Breast epithelium (tissue), 4 donors: ENCODE results near the gene BOK. TPM values are rescaled to one million over a fixed set of nuclear protein-coding genes. Genes with fewer than 3 reads are reported as not detected.
A peak's percentile ranks its signal among the peaks of the same experiment; 100 is the strongest.
"Not testable (repeated sequence)": the region's sequence is repeated elsewhere in the genome, so short reads cannot be mapped to it uniquely, and the experiment has no call there.

Source experiments
- DNase-seq, 2 donors: peaks; one replicate each; pipeline ENCODE4 v3.0.0-alpha.2; 2019; ENCODE audit warnings: low spot score in 2 of 2
- H3K27ac ChIP-seq, 2 donors: fragments of 200-600 bp; sonication (generic) in 1 of 2; one replicate each; pipeline ENCODE4 v1.5.1; 2016 to 2019; ENCODE audit warnings: mild to moderate bottlenecking in 1 of 2
- H3K27me3 ChIP-seq, 2 donors: fragments of 200-600 bp; sonication (generic) in 1 of 2; one replicate each; pipeline versions ENCODE4 v1.5.1 to v1.6.0; 2017 to 2019; ENCODE audit warnings: control low read depth in 1 of 2, mild to moderate bottlenecking in 1 of 2
- H3K36me3 ChIP-seq: fragments of 200-600 bp; one replicate; pipeline ENCODE4 v1.5.1; 2019
- H3K4me1 ChIP-seq, 2 donors: fragments of 200-600 bp; sonication (generic); one replicate each; pipeline ENCODE4 v1.5.1; 2016 to 2019; ENCODE audit warnings: control low read depth in 1 of 2
- H3K4me3 ChIP-seq, 3 donors: fragments of 200-600 bp; sonication (generic); 1 replicate in 2 of 3; 2 replicates in 1 of 3; pipeline ENCODE4 v1.5.1; 2016 to 2019; ENCODE audit warnings: mild to moderate bottlenecking in 3 of 3, moderate library complexity in 2 of 3
- H3K9me3 ChIP-seq, 2 donors: fragments of 200-600 bp; sonication (generic) in 1 of 2; one replicate each; pipeline ENCODE4 v1.5.1; 2016 to 2019; ENCODE audit warnings: control low read depth in 1 of 2
- CTCF ChIP-seq, 3 donors: fragments of 450-650 bp; IDR thresholded peaks; one replicate each; pipeline ENCODE4 v1.5.1; 2016 to 2017; ENCODE audit warnings: antibody characterized with exemption in 3 of 3, mild to moderate bottlenecking in 3 of 3, moderate library complexity in 3 of 3
- POLR2A ChIP-seq: fragments of 450-650 bp; IDR thresholded peaks from one replicate; pipeline ENCODE4 v1.6.1; 2016; ENCODE audit warnings: antibody characterized with exemption, mild to moderate bottlenecking, moderate library complexity
- POLR2AphosphoS5 ChIP-seq, 3 donors: sonication (generic); formaldehyde crosslinking; IDR thresholded peaks; one replicate each; pipeline ENCODE4 v1.6.1; 2017; ENCODE audit warnings: antibody characterized with exemption in 3 of 3
- intact Hi-C: fragments of 100-400 bp; cut with DNase I; formaldehyde crosslinking; loops from one replicate; pipeline ENCODE4 v1.15.1; 2023; ENCODE audit warnings: low total_unique reads
- total RNA-seq, 3 donors: library from RNA; depleted of rRNA; stranded (reverse); fragments of >200 nt; gene quantifications; one replicate each; pipeline ENCODE4 v1.1.0, GENCODE V29; 2016

The BOK gene
- total RNA-seq, 3 donors from 2014 or later: 32.2 to 77.6 (median 40.3) TPM

- intact Hi-C loops: no loop called here
- no peak for DNase-seq
- H3K27me3 ChIP-seq: no peaks in the 10 kb centered on the region
- no peaks in the 10 kb centered on the region for H3K36me3 ChIP-seq
- no peak overlapping the region for H3K4me3 ChIP-seq
- TF ChIP-seq CTCF (IDR thresholded peaks at IDR 0.05) (no peak), POLR2A (no peak), POLR2AphosphoS5 (IDR thresholded peaks at IDR 0.05) (no peak)
- H3K9me3 ChIP-seq: no peaks in the 10 kb centered on the region
- H3K4me1 ChIP-seq: peaks cover 3 to 21% of the 10 kb centered on the region in 2 donors
- H3K27ac ChIP-seq: peak overlapping the region in 1 of 2 donors; percentile 58
Measured at GRCh38 chr2:241563031-241563507, 4.5 kb downstream of the BOK start.

- intact Hi-C loops: no loop called here
- no peak for DNase-seq
- no peaks in the 10 kb centered on the region for H3K9me3 ChIP-seq
- H3K27me3 ChIP-seq: no peaks in the 10 kb centered on the region
- H3K4me3 ChIP-seq: no peak overlapping the region
- H3K36me3 ChIP-seq: no peaks in the 10 kb centered on the region
- peaks cover 3 to 21% of the 10 kb centered on the region in 2 donors for H3K4me1 ChIP-seq
- no peak for TF ChIP-seq POLR2AphosphoS5 (IDR thresholded peaks at IDR 0.05)
- TF ChIP-seq CTCF (IDR thresholded peaks at IDR 0.05): no peak
- TF ChIP-seq POLR2A: no peak
- H3K27ac ChIP-seq: no peak overlapping the region
Measured at GRCh38 chr2:241563571-241563980, 5.0 kb downstream of the BOK start.

GRCh38 chr2:241563981-241564595, 5.5 kb downstream of the BOK start:
- Histone ChIP-seq H3K36me3 (no peaks in the 10 kb centered on the region), H3K27ac (no peak overlapping the region), H3K27me3 (no peaks in the 10 kb centered on the region), H3K9me3 (no peaks in the 10 kb centered on the region), H3K4me1 (peaks cover 3 to 21% of the 10 kb centered on the region in 2 donors), H3K4me3 (no peak overlapping the region)
- intact Hi-C loops: no loop called here
- no peak for DNase-seq
- TF ChIP-seq POLR2AphosphoS5 (IDR thresholded peaks at IDR 0.05) (no peak), CTCF (IDR thresholded peaks at IDR 0.05) (no peak), POLR2A (no peak)

GRCh38 chr2:241564596-241565410, 6.3 kb downstream of the BOK start:
- DNase-seq: no peak
- no peak for TF ChIP-seq CTCF (IDR thresholded peaks at IDR 0.05)
- TF ChIP-seq POLR2AphosphoS5 (IDR thresholded peaks at IDR 0.05): no peak
- TF ChIP-seq POLR2A: no peak
- no peaks in the 10 kb centered on the region for H3K27me3 ChIP-seq
- H3K4me1 ChIP-seq: peaks cover 3 to 21% of the 10 kb centered on the region in 2 donors
- no peaks in the 10 kb centered on the region for H3K9me3 ChIP-seq
- no peak overlapping the region for H3K27ac ChIP-seq
- H3K36me3 ChIP-seq: no peaks in the 10 kb centered on the region
- intact Hi-C loops: no loop called here
- peak overlapping the region in 1 of 3 donors; percentile 9 for H3K4me3 ChIP-seq

- intact Hi-C loops: no loop called here
- Histone ChIP-seq H3K27ac (no peak overlapping the region), H3K4me3 (no peak overlapping the region), H3K36me3 (no peaks in the 10 kb centered on the region), H3K4me1 (peaks cover 3 to 16% of the 10 kb centered on the region in 2 donors), H3K27me3 (no peaks in the 10 kb centered on the region), H3K9me3 (no peaks in the 10 kb centered on the region)
- no peak for DNase-seq
- TF ChIP-seq POLR2AphosphoS5 (IDR thresholded peaks at IDR 0.05) (no peak), CTCF (IDR thresholded peaks at IDR 0.05) (no peak), POLR2A (no peak)
Measured at GRCh38 chr2:241565411-241565810, 6.9 kb downstream of the BOK start.

- H3K27ac ChIP-seq, DNase-seq, H3K4me3 ChIP-seq, H3K36me3 ChIP-seq, intact Hi-C loops, H3K9me3 ChIP-seq, H3K4me1 ChIP-seq, H3K27me3 ChIP-seq: not testable (repeated sequence)
Measured at GRCh38 chr2:241566021-241566420, 7.5 kb downstream of the BOK start.
